Panc1 (cell line): ENCODE measurements around the gene ZNF550. TPM values are rescaled to one million over a fixed set of nuclear protein-coding genes. Genes with fewer than 3 reads are reported as not detected.

Source experiments
- ATAC-seq: fragments of 200-7000 bp; cut with Tn5 transposase; 2 replicates; pipeline ENCODE4 v1.9.1; 2020; ENCODE audit warnings: mild to moderate bottlenecking, moderate library complexity
- Bru-seq: library from RNA; stranded (reverse); fragments of 400-500 nt; gene quantifications from one replicate; lab custom pipeline; 2021; lab: Mats Ljungman, UMichigan
- BruChase-seq, 2 experiments: library from RNA; stranded (reverse); fragments of 400-500 nt; gene quantifications; one replicate each; lab custom pipeline; 2021; lab: Mats Ljungman, UMichigan
- BruUV-seq: library from RNA; stranded (reverse); fragments of 400-500 nt; replicated peaks from 2 replicates; lab custom pipeline; 2021; lab: Mats Ljungman, UMichigan
- CTCF ChIA-PET: fragments of 300-600 bp; sonication (Branson Sonifier 250); formaldehyde crosslinking; loops from one replicate; lab custom pipeline; 2022; ENCODE audit warnings: antibody characterized with exemption; lab: Charles Lee
- POLR2A ChIA-PET: fragments of 300-600 bp; sonication (Branson Sonifier 250); formaldehyde crosslinking; loops from one replicate; lab custom pipeline; 2022; ENCODE audit warnings: antibody characterized with exemption; lab: Charles Lee
- DNase-seq: peaks from one replicate; pipeline ENCODE4 v3.0.0-alpha.2; 2010; ENCODE audit warnings: low read depth, low spot score
- H3K27ac ChIP-seq: 2 replicates; pipeline ENCODE4 v1.5.1; 2011; ENCODE audit warnings: mild to moderate bottlenecking, low read length, inconsistent platforms
- H3K27me3 ChIP-seq: fragments of 200-500 bp; sonication (Bioruptor generic); 2 replicates; pipeline ENCODE4 v1.6.0; 2014; ENCODE audit warnings: low read length, inconsistent platforms; ENCODE audit not compliant: control insufficient read depth, insufficient read depth
- H3K36me3 ChIP-seq: fragments of 200-500 bp; sonication (Bioruptor generic); 2 replicates; pipeline ENCODE4 v1.5.1; 2014; ENCODE audit warnings: inconsistent platforms, mild to moderate bottlenecking, low read length, moderate library complexity; ENCODE audit not compliant: control insufficient read depth, insufficient read depth
- H3K4me1 ChIP-seq: 2 replicates; pipeline ENCODE4 v1.5.1; 2011; ENCODE audit warnings: inconsistent platforms, mild to moderate bottlenecking, low read length, moderate library complexity; ENCODE audit not compliant: control insufficient read depth, insufficient read depth
- H3K4me3 ChIP-seq, 2 experiments: 2 replicates each; pipeline ENCODE4 v1.5.1; 2011 to 2012; ENCODE audit warnings: low read depth in 2 of 2, low read length in 2 of 2, mild to moderate bottlenecking in 2 of 2, inconsistent platforms in 1 of 2, moderate library complexity in 1 of 2
- H3K9me3 ChIP-seq: fragments of 200-500 bp; sonication (Bioruptor generic); 2 replicates; pipeline ENCODE4 v1.5.1; 2014; ENCODE audit warnings: low read depth, mild to moderate bottlenecking, inconsistent platforms, low read length, moderate library complexity; ENCODE audit not compliant: control insufficient read depth, insufficient read depth
- CTCF ChIP-seq: fragments of 450-650 bp; IDR thresholded peaks from 2 replicates; pipeline ENCODE4 v1.5.1; 2017; ENCODE audit warnings: mild to moderate bottlenecking
- POLR2AphosphoS5 ChIP-seq: IDR thresholded peaks from 2 replicates; pipeline ENCODE4 v1.6.1; 2012; ENCODE audit warnings: mild to moderate bottlenecking, low read depth, low read length, moderate library complexity
- REST ChIP-seq, 2 experiments: IDR thresholded peaks; 2 replicates each; pipeline ENCODE4 v1.6.1; 2011 to 2012; ENCODE audit warnings: low read depth in 2 of 2, control low read depth in 1 of 2, low read length in 1 of 2, mild to moderate bottlenecking in 1 of 2, moderate library complexity in 1 of 2; ENCODE audit not compliant: insufficient read depth in 1 of 2
- SIN3A ChIP-seq: IDR thresholded peaks from 2 replicates; pipeline ENCODE4 v1.6.1; 2012; ENCODE audit warnings: low read depth, mild to moderate bottlenecking, low read length, moderate library complexity, borderline replicate concordance; ENCODE audit not compliant: insufficient read depth
- TCF7L2 ChIP-seq: IDR thresholded peaks from 2 replicates; pipeline ENCODE4 v1.6.1; 2011; ENCODE audit warnings: mild to moderate bottlenecking, low read depth, low read length, inconsistent platforms
- in situ Hi-C: cut with HindIII; loops from 2 replicates; pipeline ENCODE4 v1.10.0; 2016; ENCODE audit warnings: low sequenced_read_pairs, low pct_unique_long_range_greater_than_20kb
- intact Hi-C: fragments of 100-400 bp; cut with micrococcal nuclease; formaldehyde crosslinking; loops from one replicate; pipeline ENCODE4 v1.10.0; 2022; ENCODE audit not compliant: unreplicated experiment
- long read RNA-seq: library from polyadenylated mRNA; unstranded; transcript quantifications from one replicate; pipeline ENCODE4 v2.0.0, GENCODE V29; 2021; ENCODE audit not compliant: unreplicated experiment
- polyA plus RNA-seq: library from polyadenylated mRNA; unstranded; fragments of >200 nt; gene quantifications from one replicate; pipeline ENCODE4 v1.2.1, GENCODE V29; 2012; ENCODE audit warnings: missing spikeins; ENCODE audit not compliant: insufficient read length
- total RNA-seq: library from RNA; stranded (reverse); gene quantifications from one replicate; pipeline ENCODE4 v1.2.1, GENCODE V29; 2021; ENCODE audit not compliant: unreplicated experiment

Gene ZNF550
- total RNA-seq, result 15.1 TPM
- 7.8 TPM for polyA plus RNA-seq
- Bru-seq, nascent RNA, result percentile 63 among the genes with signal in this experiment
- percentile 70 among the genes with signal in this experiment for BruChase-seq, experiment 1, labeled RNA remaining after a 2-hour chase
- percentile 57 among the genes with signal in this experiment for BruChase-seq, experiment 2, labeled RNA remaining after a 6-hour chase
- long read RNA-seq, full-length matches to known transcripts, result 10 of 17 reads
- long read RNA-seq, partial matches to known transcripts, result 4 of 17 reads
- long read RNA-seq, other reads (novel, unspliced or antisense), result 3 of 17 reads

GRCh38 chr19:57559404-57560025 is at the start of gene ZNF550:
ZNF550 (minus strand) TSS chr19:57559863; CDS start chr19:57559682, 181 bp downstream.
- peak; percentile 53 for DNase-seq
- Histone ChIP-seq H3K4me3 (peak within 1 kb of the TSS; percentile 89 to 93), H3K4me1 (peaks cover 7% of the 10 kb centered on the region), H3K9me3 (peaks cover 30% of the 10 kb centered on the region; the same call in 1 of the 2 replicates), H3K27ac (peak within 1 kb of the TSS; percentile 79), H3K36me3 (no peaks in the 10 kb centered on the region), H3K27me3 (no peaks in the 10 kb centered on the region)
- in situ Hi-C loops (no loop called here), intact Hi-C loops (no loop called here)
- ATAC-seq, result peak; percentile 100
- POLR2A ChIA-PET, result no interaction called here
- TF ChIP-seq SIN3A (peak; percentile 79; the same call in 1 of the 2 replicates), POLR2AphosphoS5 (peak; percentile 87), CTCF (no peak), TCF7L2 (no peak), REST (IDR thresholded peaks at IDR 0.05; ENCODE audit: insufficient read depth in 1 of 2, low read depth in 2 of 2, low read length in 1 of 2) (no peak)
- CTCF ChIA-PET, result no interaction called here
- TSS peak; percentile 88 for BruUV-seq

GRCh38 chr19:57606931-57607330 is 47.3 kb upstream of the ZNF550 start:
- BruUV-seq, result no TSS peak
- Histone ChIP-seq H3K4me1 (no peaks in the 10 kb centered on the region), H3K27ac (no peak overlapping the region), H3K4me3 (no peak overlapping the region), H3K36me3 (no peaks in the 10 kb centered on the region), H3K27me3 (no peaks in the 10 kb centered on the region), H3K9me3 (peaks cover 44% of the 10 kb centered on the region)
- in situ Hi-C loops, result no loop called here
- ATAC-seq (no peak), DNase-seq (no peak)
- POLR2A ChIA-PET, result no interaction called here
- no peak for TF ChIP-seq SIN3A
- no peak for TF ChIP-seq POLR2AphosphoS5
- no peak for TF ChIP-seq REST (IDR thresholded peaks at IDR 0.05; ENCODE audit: insufficient read depth in 1 of 2, low read depth in 2 of 2, low read length in 1 of 2)
- no peak for TF ChIP-seq TCF7L2
- no peak for TF ChIP-seq CTCF
- CTCF ChIA-PET, result no interaction called here
- intact Hi-C loops, result no loop called here
